Uterus (tissue), 2 donors: ENCODE data around the gene TIMM10B.

Experiments used
- POLR2A ChIP-seq, 2 donors: fragments of 450-650 bp; IDR thresholded peaks; one replicate each; pipeline ENCODE4 v1.6.1; 2016; ENCODE audit warnings: antibody characterized with exemption in 2 of 2, mild to moderate bottlenecking in 1 of 2, moderate library complexity in 1 of 2
- TF ChIP-seq, protein P1 (sequence below), 4 experiments: fragments of 200-600 bp in 2 of 4; fragments of 450-650 bp in 2 of 4; sonication (generic) in 2 of 4; IDR thresholded peaks; one replicate each; pipeline ENCODE4 v1.5.1; 2016 to 2019; ENCODE audit warnings: antibody characterized with exemption in 4 of 4, mild to moderate bottlenecking in 2 of 4, moderate library complexity in 1 of 4

DNA sequence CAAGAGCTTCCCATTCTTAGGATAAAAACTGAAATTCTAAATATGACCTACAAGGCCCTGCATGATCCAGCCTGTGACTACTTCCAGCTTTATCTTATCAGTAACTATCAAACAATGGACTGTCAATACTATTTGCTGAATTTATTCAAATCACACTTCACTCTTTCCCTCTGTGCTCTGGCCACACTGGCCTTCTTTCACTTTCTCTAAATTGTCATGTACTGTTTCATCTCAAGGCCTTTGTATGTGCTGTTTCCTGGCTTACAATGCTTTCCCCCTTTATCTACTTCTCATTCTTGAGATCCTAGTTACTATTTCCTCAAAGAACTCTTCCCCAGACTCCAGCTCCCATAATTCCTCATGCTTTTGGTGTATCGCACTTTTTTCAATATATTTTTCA lies 5.6 kb downstream of the TIMM10B start:
- TF ChIP-seq, protein P1, sequence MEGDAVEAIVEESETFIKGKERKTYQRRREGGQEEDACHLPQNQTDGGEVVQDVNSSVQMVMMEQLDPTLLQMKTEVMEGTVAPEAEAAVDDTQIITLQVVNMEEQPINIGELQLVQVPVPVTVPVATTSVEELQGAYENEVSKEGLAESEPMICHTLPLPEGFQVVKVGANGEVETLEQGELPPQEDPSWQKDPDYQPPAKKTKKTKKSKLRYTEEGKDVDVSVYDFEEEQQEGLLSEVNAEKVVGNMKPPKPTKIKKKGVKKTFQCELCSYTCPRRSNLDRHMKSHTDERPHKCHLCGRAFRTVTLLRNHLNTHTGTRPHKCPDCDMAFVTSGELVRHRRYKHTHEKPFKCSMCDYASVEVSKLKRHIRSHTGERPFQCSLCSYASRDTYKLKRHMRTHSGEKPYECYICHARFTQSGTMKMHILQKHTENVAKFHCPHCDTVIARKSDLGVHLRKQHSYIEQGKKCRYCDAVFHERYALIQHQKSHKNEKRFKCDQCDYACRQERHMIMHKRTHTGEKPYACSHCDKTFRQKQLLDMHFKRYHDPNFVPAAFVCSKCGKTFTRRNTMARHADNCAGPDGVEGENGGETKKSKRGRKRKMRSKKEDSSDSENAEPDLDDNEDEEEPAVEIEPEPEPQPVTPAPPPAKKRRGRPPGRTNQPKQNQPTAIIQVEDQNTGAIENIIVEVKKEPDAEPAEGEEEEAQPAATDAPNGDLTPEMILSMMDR (IDR thresholded peaks at IDR 0.05), result no peak
- no peak for TF ChIP-seq POLR2A (IDR thresholded peaks at IDR 0.05)
